Muscle layer of colon (tissue), 2 donors: ENCODE measurements around the gene SORBS1.

ENCODE experiments used
- H3K27ac ChIP-seq: one replicate; pipeline ENCODE4 v1.7.0; 2013; ENCODE audit warnings: low read depth, mild to moderate bottlenecking, low read length, moderate library complexity
- H3K27me3 ChIP-seq, 2 donors: one replicate each; pipeline ENCODE4 v1.7.0; 2013; ENCODE audit warnings: low read length in 2 of 2, mild to moderate bottlenecking in 2 of 2; ENCODE audit not compliant: insufficient read depth in 2 of 2, control insufficient read depth in 1 of 2
- H3K36me3 ChIP-seq: one replicate; pipeline ENCODE4 v1.7.0; 2013; ENCODE audit warnings: mild to moderate bottlenecking, low read length; ENCODE audit not compliant: insufficient read depth
- H3K4me1 ChIP-seq: one replicate; pipeline ENCODE4 v1.7.0; 2013; ENCODE audit warnings: mild to moderate bottlenecking, low read length; ENCODE audit not compliant: insufficient read depth
- H3K4me3 ChIP-seq, 2 donors: one replicate each; pipeline ENCODE4 v1.7.0; 2013; ENCODE audit warnings: low read length in 2 of 2, low read depth in 1 of 2, mild to moderate bottlenecking in 1 of 2, moderate library complexity in 1 of 2
- H3K9ac ChIP-seq: one replicate; pipeline ENCODE4 v1.7.0; 2013; ENCODE audit warnings: low read length
- H3K9me3 ChIP-seq: one replicate; pipeline ENCODE4 v1.7.0; 2013; ENCODE audit warnings: mild to moderate bottlenecking, low read length
- donor health status: abdominal sarcoma.
- donor health status: Adenocarcinoma of cecum.

Gene SORBS1

DNA sequence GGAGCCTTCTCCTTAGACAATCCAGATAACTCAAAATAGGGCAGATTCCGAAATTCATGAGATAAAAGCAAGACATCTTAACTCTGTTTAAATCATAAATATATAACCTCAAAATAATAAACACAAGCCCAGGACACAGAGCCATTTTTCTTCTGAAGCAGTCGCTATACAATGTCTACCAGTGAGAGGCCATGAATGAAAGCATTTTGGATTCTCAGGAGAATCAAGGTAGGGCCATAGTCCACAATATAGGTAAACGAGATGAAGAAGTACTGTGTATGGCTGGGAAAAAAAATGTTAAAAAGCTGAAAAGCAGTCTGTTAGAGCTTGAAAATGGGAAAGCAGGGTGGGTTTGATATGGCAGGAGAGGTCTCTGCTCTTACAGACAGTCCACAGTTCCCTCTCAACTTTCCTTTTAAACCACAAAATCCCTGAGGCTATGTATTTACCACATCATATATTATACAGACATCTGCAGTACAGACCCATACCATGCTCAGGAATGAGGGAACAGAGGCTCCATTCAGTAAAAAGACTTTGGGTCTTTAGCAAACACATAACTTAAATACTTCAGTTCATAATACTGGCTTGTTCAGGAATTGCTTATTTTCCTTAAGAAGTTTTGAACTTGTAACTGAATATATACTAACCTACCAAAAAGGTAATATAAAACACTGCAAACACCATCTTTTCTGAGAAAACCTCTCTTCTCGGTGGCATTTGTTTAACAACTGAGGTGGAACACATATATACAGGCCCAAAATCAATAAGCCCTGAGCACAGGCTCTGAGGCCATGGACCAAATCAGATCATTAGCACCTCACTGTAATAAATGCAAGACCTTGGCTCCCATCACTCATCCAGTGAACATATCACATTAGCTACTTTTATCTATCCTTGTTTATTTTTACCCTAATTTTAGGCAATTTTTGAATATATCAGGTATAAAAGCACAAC, 109.3 kb downstream of the SORBS1 start:
- peaks cover 77% of the 10 kb centered on the region for H3K4me1 ChIP-seq
- no peaks in the 10 kb centered on the region for H3K27me3 ChIP-seq
- H3K36me3 ChIP-seq, result no peaks in the 10 kb centered on the region
- no peaks in the 10 kb centered on the region for H3K9me3 ChIP-seq
- H3K27ac ChIP-seq, result peak overlapping the region; percentile 79
- no peak overlapping the region for H3K9ac ChIP-seq
- peak overlapping the region in 1 of 2 donors; percentile 6 for H3K4me3 ChIP-seq

- peak overlapping the region; percentile 79 for H3K27ac ChIP-seq
- peak overlapping the region in 1 of 2 donors; percentile 6 for H3K4me3 ChIP-seq
- H3K36me3 ChIP-seq, result no peaks in the 10 kb centered on the region
- H3K4me1 ChIP-seq, result peaks cover 77% of the 10 kb centered on the region
- H3K9me3 ChIP-seq, result no peaks in the 10 kb centered on the region
- H3K9ac ChIP-seq, result no peak overlapping the region
- no peaks in the 10 kb centered on the region for H3K27me3 ChIP-seq
These were observed 110.0 kb downstream of the SORBS1 start for GRCh38 chr10:95451150-95451549.

GRCh38 chr10:95450188-95450587, 111.0 kb downstream of the SORBS1 start:
- Histone ChIP-seq H3K4me3 (no peak overlapping the region), H3K9me3 (no peaks in the 10 kb centered on the region), H3K27ac (peak overlapping the region; percentile 35), H3K9ac (no peak overlapping the region), H3K4me1 (peaks cover 78% of the 10 kb centered on the region), H3K36me3 (no peaks in the 10 kb centered on the region), H3K27me3 (no peaks in the 10 kb centered on the region)

DNA sequence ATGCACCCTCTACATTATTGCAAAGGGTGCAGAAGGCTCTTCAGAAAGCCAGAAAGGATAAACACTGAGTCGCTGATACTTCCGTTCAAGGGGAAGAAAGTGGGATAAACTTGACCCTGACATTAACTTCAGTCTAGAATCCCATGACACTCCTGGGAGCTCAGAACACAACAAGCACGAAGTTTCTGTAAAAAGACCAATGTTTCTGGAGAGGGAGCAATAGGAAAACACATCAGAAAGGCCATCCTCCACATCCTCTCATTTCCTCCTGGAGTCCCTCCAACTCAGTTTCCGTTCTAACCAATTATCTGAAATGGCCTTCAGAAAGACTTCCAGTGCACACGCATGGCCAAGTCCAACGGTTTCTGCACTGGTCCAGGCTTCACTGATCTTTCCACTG, 113.5 kb downstream of the SORBS1 start:
- no peaks in the 10 kb centered on the region for H3K9me3 ChIP-seq
- no peak overlapping the region for H3K9ac ChIP-seq
- peak overlapping the region; percentile 90 for H3K27ac ChIP-seq
- no peaks in the 10 kb centered on the region for H3K36me3 ChIP-seq
- no peak overlapping the region for H3K4me3 ChIP-seq
- H3K27me3 ChIP-seq, result no peaks in the 10 kb centered on the region
- peaks cover 72% of the 10 kb centered on the region for H3K4me1 ChIP-seq

GRCh38 chr10:95445837-95446486, 115.2 kb downstream of the SORBS1 start:
- no peaks in the 10 kb centered on the region for H3K27me3 ChIP-seq
- peaks cover 74% of the 10 kb centered on the region for H3K4me1 ChIP-seq
- peak overlapping the region; percentile 90 for H3K27ac ChIP-seq
- no peaks in the 10 kb centered on the region for H3K9me3 ChIP-seq
- H3K36me3 ChIP-seq, result no peaks in the 10 kb centered on the region
- no peak overlapping the region for H3K9ac ChIP-seq
- peak overlapping the region in 1 of 2 donors; percentile 7 for H3K4me3 ChIP-seq

DNA sequence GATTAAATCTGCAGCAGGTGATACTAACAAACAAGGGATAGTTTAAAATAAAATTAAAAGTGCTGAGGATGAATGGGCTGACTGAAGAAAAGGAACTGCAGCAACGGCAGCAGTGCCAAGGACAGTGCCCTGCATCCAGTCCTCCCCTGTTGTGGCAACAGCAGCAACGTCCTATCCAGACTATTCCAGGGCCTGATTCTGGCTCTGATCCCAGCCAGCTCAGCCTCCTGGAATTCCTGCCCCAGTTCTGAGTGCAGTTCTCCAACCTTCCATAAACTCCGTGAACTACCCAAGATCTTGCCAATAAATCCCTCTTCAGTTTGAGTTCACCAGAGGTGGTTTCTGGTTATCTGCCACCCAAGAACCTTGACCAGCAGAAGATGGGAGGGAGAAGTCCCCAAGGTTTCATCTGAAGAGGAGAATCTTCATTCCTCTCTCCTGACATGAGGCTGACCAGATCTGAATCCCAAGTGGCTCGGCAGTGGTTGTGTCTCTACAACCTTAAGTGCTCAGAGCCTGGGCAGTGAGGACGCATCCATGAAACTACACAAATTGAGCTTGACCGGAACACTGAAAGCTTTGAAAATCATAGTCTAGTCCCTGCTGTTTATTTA, 115.8 kb downstream of the SORBS1 start:
- H3K27ac ChIP-seq, result peak overlapping the region; percentile 90
- H3K9ac ChIP-seq, result no peak overlapping the region
- no peaks in the 10 kb centered on the region for H3K36me3 ChIP-seq
- no peaks in the 10 kb centered on the region for H3K27me3 ChIP-seq
- no peaks in the 10 kb centered on the region for H3K9me3 ChIP-seq
- H3K4me1 ChIP-seq, result peaks cover 74% of the 10 kb centered on the region
- no peak overlapping the region for H3K4me3 ChIP-seq

DNA sequence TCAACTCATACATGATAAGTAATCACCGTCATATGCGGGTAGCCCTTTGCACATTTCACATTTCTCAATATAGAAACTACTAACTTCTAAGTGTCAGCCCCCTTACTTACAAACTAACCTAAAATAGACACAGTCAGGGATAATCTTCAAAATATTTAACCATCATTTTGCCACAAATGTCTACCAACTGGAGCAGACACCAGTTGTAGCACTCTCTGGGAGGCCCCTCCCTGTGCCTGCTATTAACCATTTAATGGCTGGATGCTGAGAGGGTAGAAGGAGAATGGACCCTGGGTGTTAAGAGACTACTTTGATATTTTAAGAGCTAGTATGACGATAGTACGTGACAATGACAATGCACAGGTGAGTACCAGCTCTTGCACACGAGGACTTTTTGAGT, 116.4 kb downstream of the SORBS1 start:
- Histone ChIP-seq H3K36me3 (no peaks in the 10 kb centered on the region), H3K4me3 (no peak overlapping the region), H3K9me3 (no peaks in the 10 kb centered on the region), H3K9ac (no peak overlapping the region), H3K27ac (peak overlapping the region; percentile 90), H3K4me1 (peaks cover 80% of the 10 kb centered on the region), H3K27me3 (no peaks in the 10 kb centered on the region)

DNA sequence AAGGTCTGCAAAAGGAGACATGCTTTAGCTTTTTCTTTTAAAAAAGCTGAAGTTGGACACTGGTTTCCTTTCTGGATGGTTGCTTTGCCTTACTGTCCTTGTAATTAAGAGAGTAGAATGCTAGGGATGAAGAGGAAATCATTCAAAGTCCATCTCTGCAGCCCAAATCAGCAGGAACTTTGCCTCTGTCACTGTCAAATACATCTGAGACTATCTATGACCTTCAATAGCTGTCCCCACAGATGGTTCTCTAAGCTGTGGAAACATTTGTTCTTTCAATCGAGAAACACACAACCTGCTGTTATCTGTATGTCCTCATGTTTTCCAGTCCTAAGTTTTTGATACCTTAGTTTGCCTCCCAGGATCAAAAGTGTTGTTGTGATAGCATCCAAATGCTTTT, 117.5 kb downstream of the SORBS1 start:
- peaks cover 89% of the 10 kb centered on the region for H3K4me1 ChIP-seq
- H3K9ac ChIP-seq, result no peak overlapping the region
- H3K4me3 ChIP-seq, result no peak overlapping the region

DNA sequence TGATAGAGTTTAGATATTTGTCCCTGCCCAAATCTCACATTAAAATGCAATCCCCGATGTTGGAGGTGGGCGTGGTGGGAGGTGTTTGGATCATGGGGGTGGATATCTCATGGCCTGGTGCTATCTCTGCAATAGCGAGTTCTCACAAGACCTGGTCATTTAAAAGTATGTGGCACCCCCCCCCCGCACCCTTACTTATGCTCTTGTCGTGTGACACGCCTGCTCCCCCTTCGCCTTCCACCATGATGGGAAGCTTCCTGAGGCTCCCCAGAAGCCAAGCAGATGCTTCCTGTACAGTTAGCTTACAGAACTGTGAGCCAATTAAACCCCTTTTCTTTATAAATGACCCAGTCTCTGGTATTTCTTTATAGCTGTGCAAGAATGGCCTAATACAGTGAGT, 118.8 kb downstream of the SORBS1 start:
- Histone ChIP-seq H3K9me3 (no peaks in the 10 kb centered on the region), H3K4me1 (peaks cover 87% of the 10 kb centered on the region), H3K9ac (no peak overlapping the region), H3K27me3 (no peaks in the 10 kb centered on the region), H3K36me3 (peaks cover 5% of the 10 kb centered on the region), H3K27ac (peak overlapping the region; percentile 2), H3K4me3 (no peak overlapping the region)

More for the DNA sequence above, 117.5 kb downstream of the SORBS1 start:
- no peaks in the 10 kb centered on the region for H3K27me3 ChIP-seq
- H3K9me3 ChIP-seq, result no peaks in the 10 kb centered on the region
- peak overlapping the region; percentile 28 for H3K27ac ChIP-seq
- no peaks in the 10 kb centered on the region for H3K36me3 ChIP-seq

GRCh38 chr10:95441547-95441923, 119.6 kb downstream of the SORBS1 start:
- no peak overlapping the region for H3K9ac ChIP-seq
- peaks cover 13% of the 10 kb centered on the region for H3K36me3 ChIP-seq
- no peaks in the 10 kb centered on the region for H3K9me3 ChIP-seq
- no peaks in the 10 kb centered on the region for H3K27me3 ChIP-seq
- peaks cover 83% of the 10 kb centered on the region for H3K4me1 ChIP-seq
- H3K27ac ChIP-seq, result peak overlapping the region; percentile 62
- no peak overlapping the region for H3K4me3 ChIP-seq

GRCh38 chr10:95440756-95441546, 120.2 kb downstream of the SORBS1 start:
- no peaks in the 10 kb centered on the region for H3K9me3 ChIP-seq
- H3K27me3 ChIP-seq, result no peaks in the 10 kb centered on the region
- peaks cover 83% of the 10 kb centered on the region for H3K4me1 ChIP-seq
- H3K9ac ChIP-seq, result no peak overlapping the region
- H3K36me3 ChIP-seq, result peaks cover 18% of the 10 kb centered on the region
- peak overlapping the region; percentile 62 for H3K27ac ChIP-seq
- no peak overlapping the region for H3K4me3 ChIP-seq
